CD1c-positive myeloid dendritic cell (primary cell): ENCODE data around the gene SORL1-AS1.

Experiments
- DNase-seq: peaks from one replicate; pipeline ENCODE4 v3.0.0-alpha.2; 2016; ENCODE audit errors: extremely low spot score

The SORL1-AS1 gene

GRCh38 chr11:121451986-121452608 is 670 bp downstream of the SORL1-AS1 start, which contains the start of gene SORL1:
TSS of gene SORL1 (plus strand) at chr11:121452314. CDS start at chr11:121452332, 18 bp downstream.
- peak; percentile 74 for DNase-seq

GRCh38 chr11:121451178-121451985 is 1.4 kb downstream of the SORL1-AS1 start:
- DNase-seq: no peak

- DNase-seq: no peak
Measured at GRCh38 chr11:121450401-121450800, 2.4 kb downstream of the SORL1-AS1 start.

- DNase-seq: no peak
Measured at GRCh38 chr11:121449626-121450025, 3.1 kb downstream of the SORL1-AS1 start.

GRCh38 chr11:121449123-121449522 is 3.6 kb downstream of the SORL1-AS1 start:
- DNase-seq: peak; percentile 27

GRCh38 chr11:121448431-121448941 is 4.3 kb downstream of the SORL1-AS1 start:
- peak; percentile 71 for DNase-seq

GRCh38 chr11:121448011-121448410 is 4.8 kb downstream of the SORL1-AS1 start:
- no peak for DNase-seq

GRCh38 chr11:121446752-121447156 is 6.0 kb downstream of the SORL1-AS1 start:
- DNase-seq: no peak

GRCh38 chr11:121445071-121445768 is 7.5 kb downstream of the SORL1-AS1 start:
- DNase-seq: no peak

GRCh38 chr11:121444526-121444925 is 8.2 kb downstream of the SORL1-AS1 start:
- no peak for DNase-seq

GRCh38 chr11:121443688-121444275 is 9.0 kb downstream of the SORL1-AS1 start:
- no peak for DNase-seq

GRCh38 chr11:121441521-121441920 is 11.2 kb downstream of the SORL1-AS1 start:
- no peak for DNase-seq

- DNase-seq: no peak
Measured at GRCh38 chr11:121439759-121440158, 13.0 kb downstream of the SORL1-AS1 start.

GRCh38 chr11:121439337-121439736 is 13.4 kb downstream of the SORL1-AS1 start:
- no peak for DNase-seq

GRCh38 chr11:121437686-121438078 is 15.1 kb downstream of the SORL1-AS1 start:
- peak; percentile 37 for DNase-seq

GRCh38 chr11:121437018-121437685 is 15.6 kb downstream of the SORL1-AS1 start:
- peak; percentile 63 for DNase-seq

- DNase-seq: peak; percentile 42
Measured at GRCh38 chr11:121435551-121436511, 16.9 kb downstream of the SORL1-AS1 start.

GRCh38 chr11:121435132-121435531 is 17.6 kb downstream of the SORL1-AS1 start:
- no peak for DNase-seq

GRCh38 chr11:121431820-121432526 is 20.8 kb downstream of the SORL1-AS1 start:
- DNase-seq: no peak
